Raji (cell line): ENCODE results near the gene EXOC3L4.

ENCODE experiments used
- POLR2A ChIP-seq: IDR thresholded peaks from 2 replicates; pipeline ENCODE4 v1.6.1; 2011; ENCODE audit warnings: low read depth, low read length, control low read depth; ENCODE audit not compliant: insufficient read depth

Gene EXOC3L4

GRCh38 chr14:103127861-103128598 lies 33.5 kb downstream of the EXOC3L4 start:
- no peak for TF ChIP-seq POLR2A

- TF ChIP-seq POLR2A, result no peak
These were observed 34.2 kb downstream of the EXOC3L4 start for GRCh38 chr14:103128631-103129300.

DNA sequence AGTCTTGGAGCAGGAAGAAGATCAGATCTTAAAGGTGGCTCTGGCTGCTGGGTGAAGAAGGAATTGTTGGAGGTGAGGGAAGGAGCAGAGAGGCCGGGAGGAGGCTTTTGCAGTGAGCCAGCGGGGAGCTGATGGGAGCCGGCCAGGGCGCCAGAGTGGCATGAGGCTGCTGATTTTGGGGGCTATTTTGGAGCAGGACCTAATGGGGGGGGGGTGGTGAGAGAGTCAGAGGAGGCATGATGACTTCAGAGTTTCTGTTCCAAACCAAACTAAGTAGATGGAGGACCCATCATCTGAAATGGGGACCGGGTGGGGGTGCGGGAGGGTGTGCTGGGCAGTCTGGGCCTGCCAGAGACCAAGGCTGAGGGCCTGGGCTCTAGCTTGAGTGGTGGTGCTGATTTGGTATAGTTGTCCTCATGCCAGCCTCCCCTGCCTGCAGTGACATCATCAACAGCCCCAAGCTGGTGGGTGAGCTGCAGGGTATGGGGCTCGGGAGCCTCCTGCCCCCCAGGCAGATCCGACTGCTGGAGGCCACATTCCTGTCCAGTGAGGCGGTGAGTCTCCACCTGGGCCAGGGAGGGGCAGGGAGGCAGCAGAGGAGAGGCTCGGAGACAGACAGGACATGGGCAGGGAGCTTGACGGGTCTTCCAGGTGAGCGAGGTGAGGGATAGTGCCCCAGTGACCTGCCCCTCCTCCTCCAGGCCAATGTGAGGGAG lies 34.9 kb downstream of the EXOC3L4 start:
- TF ChIP-seq POLR2A, result no peak

DNA sequence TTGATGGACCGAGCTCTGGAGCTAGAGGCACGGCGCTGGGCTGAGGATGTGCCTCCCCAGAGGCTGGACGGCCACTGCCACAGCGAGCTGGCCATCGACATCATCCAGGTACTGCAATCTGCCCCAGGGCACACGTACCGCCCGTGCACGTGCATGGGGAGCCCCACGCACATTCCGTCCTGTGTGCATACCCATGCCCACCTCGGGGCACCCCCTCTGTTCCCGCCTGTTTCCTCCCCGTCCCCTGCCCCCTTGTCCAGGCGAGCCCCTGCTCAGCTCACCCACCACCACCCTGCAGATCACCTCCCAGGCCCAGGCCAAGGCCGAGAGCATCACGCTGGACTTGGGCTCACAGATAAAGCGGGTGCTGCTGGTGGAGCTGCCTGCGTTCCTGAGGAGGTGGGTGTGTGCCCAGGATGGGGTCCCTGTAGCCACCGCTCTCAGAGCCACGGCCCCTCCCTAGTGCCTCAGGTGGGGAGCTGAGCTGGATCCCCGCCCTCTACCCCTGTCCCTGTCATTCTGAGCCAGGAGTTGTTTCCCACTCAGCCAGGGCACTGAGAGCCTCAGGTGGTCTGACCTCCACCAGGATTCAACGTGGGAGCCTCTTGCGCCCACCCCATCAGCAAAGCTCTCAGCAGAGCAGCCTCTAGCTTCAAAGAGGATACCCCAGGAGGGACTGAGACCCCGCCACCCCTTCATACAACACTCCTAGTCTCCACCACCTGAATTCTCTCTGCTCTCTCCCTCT lies 35.7 kb downstream of the EXOC3L4 start:
- no peak for TF ChIP-seq POLR2A

- no peak for TF ChIP-seq POLR2A
These were observed 36.4 kb downstream of the EXOC3L4 start for GRCh38 chr14:103130965-103131364.

GRCh38 chr14:103131580-103131979 lies 37.1 kb downstream of the EXOC3L4 start:
- TF ChIP-seq POLR2A, result no peak

DNA sequence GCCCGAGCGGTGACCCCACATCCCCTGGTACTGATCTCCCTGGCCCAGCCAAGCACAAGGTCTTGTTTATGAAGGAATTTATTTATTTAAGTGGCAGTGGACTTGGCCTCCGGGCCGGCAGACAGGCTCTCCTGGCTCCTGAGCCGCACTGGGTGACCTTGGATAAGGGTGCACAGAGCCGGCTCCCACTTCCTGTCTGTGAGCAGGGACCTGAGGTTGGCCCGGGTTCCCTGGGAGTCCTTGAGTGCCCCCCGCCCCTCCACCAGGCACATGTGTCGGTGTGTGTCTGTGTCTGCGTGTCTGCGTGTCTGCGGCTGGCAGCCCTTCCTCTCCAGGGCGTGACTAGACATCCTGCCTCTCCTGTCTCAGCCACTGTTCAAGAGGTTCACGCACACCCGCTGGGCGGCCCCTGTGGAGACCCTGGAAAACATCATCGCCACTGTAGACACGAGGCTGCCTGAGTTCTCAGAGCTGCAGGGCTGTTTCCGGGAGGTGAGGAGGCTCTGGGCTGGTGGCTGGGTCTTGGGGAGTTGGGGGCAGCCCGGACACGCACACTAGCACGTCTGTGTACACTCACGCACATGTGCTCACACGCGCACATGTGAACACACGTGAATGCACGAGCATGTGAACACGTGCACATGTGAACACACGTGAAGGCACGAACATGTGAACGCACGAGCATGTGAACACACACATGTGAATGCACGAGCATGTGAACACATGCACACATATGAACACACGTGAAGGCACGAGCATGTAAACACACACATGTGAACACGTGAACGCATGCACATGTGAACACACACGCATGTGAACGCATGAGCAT lies 38.1 kb downstream of the EXOC3L4 start:
- TF ChIP-seq POLR2A, result no peak

DNA sequence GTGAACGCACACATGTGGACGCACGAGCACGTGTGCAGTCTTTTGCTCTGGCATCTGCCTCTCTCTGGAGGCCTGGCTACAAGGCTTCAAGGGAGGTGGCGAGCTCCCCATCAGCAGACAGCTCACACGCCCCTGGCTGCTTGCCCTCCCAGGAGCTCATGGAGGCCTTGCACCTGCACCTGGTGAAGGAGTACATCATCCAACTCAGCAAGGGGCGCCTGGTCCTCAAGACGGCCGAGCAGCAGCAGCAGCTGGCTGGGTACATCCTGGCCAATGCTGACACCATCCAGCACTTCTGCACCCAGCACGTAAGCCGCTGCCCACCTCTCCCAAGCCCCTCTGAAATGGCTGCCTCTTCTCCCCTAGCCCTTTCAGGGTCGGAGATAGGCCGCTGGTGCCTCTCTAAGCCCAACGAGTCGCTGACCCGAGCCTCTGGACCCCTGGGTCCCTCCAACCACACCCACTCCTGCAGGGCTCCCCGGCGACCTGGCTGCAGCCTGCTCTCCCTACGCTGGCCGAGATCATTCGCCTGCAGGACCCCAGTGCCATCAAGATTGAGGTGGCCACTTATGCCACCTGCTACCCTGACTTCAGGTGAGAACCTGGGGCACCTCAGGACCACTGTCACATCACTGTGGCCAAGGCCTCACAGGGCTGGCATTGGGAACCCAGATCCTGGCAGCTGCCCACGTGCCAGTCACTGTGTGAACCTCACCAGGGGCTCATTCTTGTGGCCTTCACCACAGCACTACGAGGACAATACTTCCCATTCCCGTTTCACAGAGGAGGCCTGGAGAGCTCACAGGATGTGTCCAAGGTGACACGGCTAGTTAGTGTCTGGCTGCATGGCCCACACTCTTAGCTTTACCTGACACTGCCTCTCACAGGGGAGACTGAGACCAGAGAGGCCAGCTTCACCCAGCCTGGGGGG lies 39.0 kb downstream of the EXOC3L4 start:
- TF ChIP-seq POLR2A, result no peak

DNA sequence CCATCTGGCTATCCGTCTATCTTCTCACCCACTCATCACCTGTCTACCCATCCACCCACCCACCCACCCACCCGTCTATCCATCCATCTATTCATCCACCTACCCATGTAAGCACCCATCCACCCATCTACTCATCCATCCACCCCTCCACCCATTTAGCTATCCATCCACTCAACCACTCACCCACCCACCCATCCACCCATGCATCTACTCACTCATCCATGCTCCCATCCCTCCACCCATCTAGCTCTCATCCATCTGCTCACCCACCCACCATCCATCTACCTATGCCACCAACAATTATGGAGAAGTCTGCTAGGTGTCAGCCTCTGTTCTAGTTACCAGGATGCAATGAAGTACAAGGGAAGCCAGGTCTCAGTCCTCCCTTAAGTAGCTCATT lies 39.9 kb downstream of the EXOC3L4 start:
- TF ChIP-seq POLR2A, result no peak

DNA sequence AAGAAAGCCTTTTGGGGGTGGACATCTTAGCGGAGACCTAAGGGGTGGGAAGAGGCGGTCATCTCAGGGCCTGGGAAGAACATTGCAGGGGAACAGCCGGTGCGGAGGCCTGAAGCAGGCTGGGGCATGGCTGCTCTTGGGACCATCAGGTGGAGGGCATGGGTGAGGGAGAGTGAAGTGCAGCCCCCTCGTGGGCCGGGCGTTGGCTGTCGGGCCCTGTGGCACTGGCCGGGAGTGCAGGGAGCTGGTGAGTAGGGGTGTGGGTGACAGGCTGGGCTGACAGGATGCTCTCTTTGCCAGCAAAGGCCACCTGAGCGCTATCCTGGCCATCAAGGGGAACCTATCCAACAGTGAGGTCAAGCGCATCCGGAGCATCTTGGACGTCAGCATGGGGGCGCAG lies 40.4 kb downstream of the EXOC3L4 start:
- TF ChIP-seq POLR2A, result no peak

DNA sequence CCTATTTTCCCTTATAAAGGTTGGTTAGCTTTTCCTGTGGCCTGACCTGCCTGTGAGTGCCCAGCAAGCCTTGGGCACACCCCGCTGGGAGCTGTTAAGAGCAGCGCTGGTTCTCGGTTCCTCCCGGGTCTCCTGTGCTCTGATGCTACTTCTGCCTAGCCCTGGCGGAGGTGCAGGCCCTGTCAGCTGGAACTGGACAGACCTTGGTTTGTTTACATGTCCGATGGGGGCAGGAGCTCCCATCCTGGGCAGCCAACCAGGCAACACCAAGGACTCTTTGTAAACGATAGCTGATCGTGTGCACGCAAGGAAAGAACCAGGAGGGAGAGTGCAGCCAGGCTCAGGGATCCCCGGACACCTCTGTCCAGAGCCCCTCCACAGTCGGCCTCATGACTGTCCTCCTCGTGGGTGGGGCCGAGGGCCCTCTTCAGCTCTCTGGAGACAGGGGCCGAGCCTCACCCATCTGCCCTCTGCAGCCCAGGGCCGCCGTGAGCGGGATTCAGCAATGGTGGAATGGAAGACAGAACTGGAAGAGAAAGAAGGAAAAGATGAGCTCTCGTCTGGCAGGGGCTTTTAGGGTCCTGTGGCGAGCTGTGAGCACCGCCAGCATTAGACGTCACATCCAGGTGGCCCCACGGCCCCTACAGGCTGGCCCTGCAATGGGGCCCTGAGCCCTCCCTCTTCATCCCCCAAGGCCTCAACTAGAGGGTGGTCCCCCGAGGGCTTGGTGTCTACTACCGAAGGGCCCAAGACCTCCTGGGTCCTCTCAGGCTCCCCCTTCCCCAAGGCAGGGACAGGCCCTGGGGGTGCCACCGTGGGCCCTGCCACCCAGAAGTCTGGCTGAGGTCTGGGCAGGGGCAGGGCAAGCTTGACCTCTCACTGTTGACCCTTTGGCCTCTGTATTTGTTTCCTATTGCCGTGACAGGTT lies 41.1 kb downstream of the EXOC3L4 start:
- TF ChIP-seq POLR2A, result no peak
